GM23338 (cell line): ENCODE data around the gene OR4M1. TPM values are rescaled to one million over a fixed set of nuclear protein-coding genes. Genes with fewer than 3 reads are reported as not detected.

ENCODE experiments used
- polyA plus RNA-seq: library from polyadenylated mRNA; unstranded; fragments of >200 nt; fragmentation: Nextera tagmentation; extraction: Ambion mirVana; gene quantifications from 2 replicates; pipeline ENCODE4 v1.2.1, GENCODE V29; 2016
- total RNA-seq: library from RNA; depleted of rRNA; stranded (reverse); fragments of >200 nt; shearing (Covaris generic); gene quantifications from 2 replicates; pipeline ENCODE4 v1.2.3, GENCODE V29; 2014; rRNA removed

Gene OR4M1
- total and polyA plus RNA-seq, 2 experiments from 2014 or later: not detected

Other genes starting within 250 kb of the OR4M1 start
- not detected in 2 replicates for gene OR11H2, start 59.6 kb upstream of the OR4M1 start, total RNA-seq
- gene OR11H2, start 59.6 kb upstream of the OR4M1 start, polyA plus RNA-seq: not detected in 2 replicates
- not detected in 2 replicates for gene OR4Q3, start 29.9 kb upstream of the OR4M1 start, total RNA-seq
- gene OR4Q3, start 29.9 kb upstream of the OR4M1 start, polyA plus RNA-seq: not detected in 2 replicates
- not detected in 2 replicates for gene OR4N2, start 30.3 kb downstream of the OR4M1 start, total RNA-seq
- not detected in 2 replicates for gene OR4N2, start 30.3 kb downstream of the OR4M1 start, polyA plus RNA-seq
- not detected in 2 replicates for gene OR4K2, start 101.6 kb downstream of the OR4M1 start, total RNA-seq
- gene OR4K2, start 101.6 kb downstream of the OR4M1 start, polyA plus RNA-seq: not detected in 2 replicates
- gene OR4K5, start 147.1 kb downstream of the OR4M1 start, total RNA-seq: not detected in 2 replicates
- not detected in 2 replicates for gene OR4K5, start 147.1 kb downstream of the OR4M1 start, polyA plus RNA-seq
- gene OR4K1, start 157.4 kb downstream of the OR4M1 start, total RNA-seq: not detected in 2 replicates
- not detected in 2 replicates for gene OR4K1, start 157.4 kb downstream of the OR4M1 start, polyA plus RNA-seq
- gene OR4K15, start 202.1 kb downstream of the OR4M1 start, total RNA-seq: not detected in 2 replicates
- not detected in 2 replicates for gene OR4K15, start 202.1 kb downstream of the OR4M1 start, polyA plus RNA-seq
- gene OR4Q2, start 228.7 kb downstream of the OR4M1 start, total RNA-seq: not detected in 2 replicates
- gene OR4Q2, start 228.7 kb downstream of the OR4M1 start, polyA plus RNA-seq: not detected in 2 replicates
- gene OR4K14, start 245.8 kb downstream of the OR4M1 start, total RNA-seq: not detected in 2 replicates
- gene OR4K14, start 245.8 kb downstream of the OR4M1 start, polyA plus RNA-seq: not detected in 2 replicates